HEK293T (cell line): ENCODE data around the gene MROH2A.

Experiments
- SP1 ChIP-seq: fragments of 450-650 bp; IDR thresholded peaks from 2 replicates; pipeline ENCODE4 v1.6.1; 2017
- ZNF384 ChIP-seq: fragments of 450-650 bp; IDR thresholded peaks from 2 replicates; pipeline ENCODE4 v1.6.1; 2016

GRCh38 chr2:233817995-233818638 lies 40.0 kb downstream of the MROH2A start:
- TF ChIP-seq ZNF384: no peak
- TF ChIP-seq SP1: no peak
